ENCODE data around the gene MRPS2.

The MRPS2 gene

GRCh38 chr9:135480940-135481310, 19.6 kb upstream of the MRPS2 start:
- DNase-seq = no peak

- DNase-seq = no peak
Observed at GRCh38 chr9:135482015-135482754, 18.3 kb upstream of the MRPS2 start.

GRCh38 chr9:135484460-135485277, 15.8 kb upstream of the MRPS2 start:
- DNase-seq = no peak

GRCh38 chr9:135485385-135485784, 15.1 kb upstream of the MRPS2 start:
- DNase-seq = no peak

DNA sequence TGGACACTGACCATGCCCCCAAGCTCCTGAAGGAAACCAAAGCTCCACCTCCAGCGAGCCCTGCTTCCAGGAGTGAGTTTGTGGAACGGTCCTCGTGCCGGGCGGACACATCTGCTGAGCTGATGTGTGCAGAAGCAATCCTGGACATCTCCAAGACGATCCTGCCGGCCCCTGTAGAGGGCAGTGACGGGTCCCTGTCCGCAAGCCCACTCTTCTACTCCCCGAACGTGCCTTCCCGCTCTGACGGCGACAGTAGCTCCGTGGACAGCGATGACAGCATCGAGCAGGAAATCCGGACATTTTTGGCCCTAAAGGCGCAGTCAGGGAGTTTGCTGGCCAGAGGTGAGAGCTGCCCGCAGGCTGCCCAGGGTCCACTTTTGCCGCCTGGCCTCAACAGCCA, 14.7 kb upstream of the MRPS2 start:
- no peak for DNase-seq

GRCh38 chr9:135486267-135487065, 14.0 kb upstream of the MRPS2 start:
- no peak for DNase-seq

- DNase-seq = no peak
Observed at GRCh38 chr9:135487281-135488012, 13.0 kb upstream of the MRPS2 start.

- no peak for DNase-seq
Observed at GRCh38 chr9:135488013-135488330, 12.5 kb upstream of the MRPS2 start.

DNA sequence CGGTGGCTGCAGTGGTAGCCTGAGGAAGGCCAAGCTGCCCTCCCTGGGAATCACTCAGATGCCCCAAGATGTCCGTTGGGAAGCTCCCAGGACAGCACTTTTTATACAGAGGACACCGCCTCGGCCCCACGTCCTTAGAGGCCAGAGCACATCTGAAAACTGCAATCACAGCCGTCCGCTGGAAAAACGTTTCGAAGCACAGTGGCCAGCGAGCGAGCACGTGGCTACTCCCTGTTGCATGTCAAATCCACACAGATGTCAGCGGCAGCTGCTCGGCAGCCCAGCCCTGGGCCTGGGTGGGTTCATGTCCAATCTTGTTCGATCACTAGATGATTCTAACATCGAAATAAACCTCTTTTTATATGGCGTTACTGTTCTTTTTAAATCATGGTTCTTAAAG, 12.0 kb upstream of the MRPS2 start:
- DNase-seq = no peak

- DNase-seq = no peak
Observed at GRCh38 chr9:135489188-135489906, 11.1 kb upstream of the MRPS2 start.

GRCh38 chr9:135490166-135490870, 10.2 kb upstream of the MRPS2 start:
- no peak for DNase-seq

DNA sequence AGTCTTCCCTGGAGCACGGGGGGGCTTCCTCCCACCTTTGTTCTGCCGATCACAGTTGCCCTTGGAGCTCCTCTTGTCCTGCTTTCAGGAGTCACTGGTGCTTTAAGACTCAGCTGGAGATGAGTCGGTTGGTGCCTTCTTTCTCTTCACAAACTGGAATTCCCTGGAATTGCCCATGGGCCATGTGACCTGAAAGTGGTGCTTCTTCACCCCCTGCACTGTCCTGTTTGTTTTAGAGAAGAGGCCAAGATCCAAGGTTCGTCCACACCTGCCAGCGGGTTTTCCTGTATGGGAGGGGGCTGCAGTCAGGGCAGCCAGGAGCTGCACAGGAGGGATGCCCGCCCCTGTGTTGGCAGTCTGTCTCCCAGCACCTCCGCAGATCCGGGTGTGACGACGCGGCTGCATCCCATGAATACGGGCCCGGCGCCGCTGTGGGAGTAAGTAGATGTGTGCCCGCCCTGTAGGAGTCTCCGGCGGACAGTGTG, 9.5 kb upstream of the MRPS2 start:
- no peak for DNase-seq

DNA sequence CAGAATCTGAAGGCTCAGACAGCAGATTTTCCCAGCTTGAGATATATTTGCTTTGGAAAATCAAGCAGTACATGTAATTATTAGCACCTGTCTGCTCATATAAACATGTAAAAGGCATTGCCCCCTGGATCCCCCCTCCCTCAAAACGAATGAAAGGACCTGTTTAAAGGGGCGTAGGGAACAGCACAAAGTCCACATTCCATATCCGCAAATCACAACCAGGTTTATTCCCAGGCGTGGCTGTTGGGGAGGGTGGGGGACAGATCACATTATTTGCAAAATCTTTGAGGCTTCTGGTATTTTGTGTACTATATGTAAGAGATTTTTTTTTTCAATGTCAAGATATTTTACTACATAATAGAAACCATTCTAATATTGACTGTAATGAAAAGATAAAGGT, 8.7 kb upstream of the MRPS2 start:
- DNase-seq = no peak

DNA sequence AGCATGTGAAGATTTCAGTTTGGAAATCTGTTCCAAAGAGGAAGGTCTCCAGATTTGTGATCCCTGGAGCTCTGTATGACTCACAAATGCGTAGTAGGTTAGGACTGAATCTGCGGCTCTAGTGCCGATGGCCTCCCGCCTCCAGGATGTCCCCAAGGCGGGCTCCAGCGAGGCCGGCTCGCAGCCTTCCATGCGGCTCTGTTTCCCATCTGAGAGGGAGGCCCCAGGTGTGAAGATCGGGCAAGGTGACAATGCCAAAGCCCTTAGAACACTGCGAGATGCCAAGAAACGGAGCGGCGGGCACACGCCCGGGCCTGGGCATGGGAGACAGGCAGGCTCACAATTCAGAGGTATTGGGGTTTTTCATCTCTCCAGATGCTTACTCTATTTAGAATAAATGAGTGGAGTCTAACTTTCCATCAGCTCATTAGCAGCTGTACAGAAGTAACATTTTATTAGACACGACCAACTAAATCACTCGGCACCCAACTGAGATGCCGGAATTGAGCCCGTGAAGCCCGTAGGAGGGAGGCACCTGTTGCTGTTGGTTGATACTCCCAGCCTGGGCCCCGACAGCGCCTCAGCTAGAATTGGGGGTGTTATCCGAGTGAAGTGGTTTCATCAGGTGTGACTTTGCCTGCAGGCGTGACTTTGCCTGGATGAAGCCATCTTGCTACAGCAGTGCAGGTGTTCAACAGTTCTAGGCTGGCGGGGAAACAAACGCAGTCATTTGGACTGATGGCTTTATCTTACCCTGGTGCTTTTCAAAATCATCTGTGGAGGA, 7.4 kb upstream of the MRPS2 start:
- DNase-seq = no peak

GRCh38 chr9:135494791-135495559, 5.5 kb upstream of the MRPS2 start:
- no peak for DNase-seq

DNA sequence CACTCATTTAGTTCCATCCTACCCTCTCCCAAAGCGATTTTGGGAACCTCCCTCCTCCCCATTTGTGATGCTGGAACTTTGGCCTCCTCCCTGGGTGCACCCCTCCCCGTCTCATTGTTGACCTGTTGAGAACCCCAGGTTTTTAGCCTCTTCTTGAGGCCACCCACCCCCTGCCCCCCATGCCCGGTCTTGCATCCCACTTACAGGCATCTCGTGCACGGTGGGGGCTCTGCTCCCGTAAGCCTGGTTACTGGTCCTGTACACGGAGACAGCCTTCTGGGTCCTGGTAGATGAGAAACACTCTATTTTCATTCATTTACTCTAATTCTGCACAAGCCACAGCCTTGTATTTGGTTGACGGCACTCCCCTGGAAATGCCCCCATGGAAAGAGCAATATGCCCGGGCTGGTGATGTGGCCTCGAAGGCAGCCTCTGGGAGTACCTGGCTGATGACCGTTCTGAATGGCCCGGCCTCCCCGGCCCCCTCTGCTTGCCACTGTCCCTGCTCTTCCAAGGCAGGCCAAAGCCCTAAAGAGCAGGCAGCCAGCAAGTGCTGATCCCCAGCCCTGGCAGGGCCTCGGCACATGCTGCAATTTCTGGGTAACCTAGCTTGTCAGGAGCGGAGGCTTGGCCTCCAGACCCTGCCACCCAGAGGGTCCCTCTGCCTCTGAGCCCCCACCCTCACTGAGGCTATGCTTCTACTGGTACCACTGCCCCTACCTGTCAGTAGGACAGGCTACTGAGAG, 1.9 kb upstream of the MRPS2 start:
- no peak for DNase-seq

DNA sequence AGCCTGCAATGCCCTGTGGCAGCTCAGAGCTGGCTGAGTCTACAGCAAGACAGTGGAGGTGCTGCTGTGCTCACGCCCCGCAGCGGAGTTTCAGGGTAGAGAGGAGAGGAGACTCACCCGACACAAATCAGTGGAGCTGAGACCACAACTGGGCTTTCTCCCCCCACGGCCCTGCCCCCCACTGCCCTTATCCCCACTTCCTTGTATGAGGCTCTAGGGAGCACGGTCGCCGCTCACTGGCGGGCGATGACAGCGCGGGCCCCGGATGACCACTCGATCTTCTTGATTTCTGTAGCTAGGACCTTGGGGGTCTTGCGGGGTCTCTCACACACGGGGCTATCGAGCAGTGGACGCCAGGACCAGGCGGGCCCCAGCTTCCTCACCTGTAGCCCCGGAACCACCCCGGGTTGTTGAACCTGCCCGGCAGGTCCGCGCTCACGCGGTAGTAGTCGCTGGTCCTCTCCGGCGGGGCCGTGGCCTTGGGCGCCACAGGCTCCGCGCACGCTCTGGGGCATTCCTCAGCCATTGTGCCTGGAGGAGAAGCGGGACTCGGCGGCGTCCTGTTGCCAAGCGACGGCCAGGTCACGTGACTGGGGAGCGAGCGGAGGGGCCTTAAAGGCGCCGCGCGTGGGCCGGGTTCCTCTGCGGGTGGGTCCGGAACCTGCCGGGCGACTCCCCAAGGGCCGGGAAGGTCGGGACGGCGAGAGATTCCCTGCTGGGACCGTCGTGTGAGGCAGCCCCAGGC, 984 bp upstream of the MRPS2 start:
- DNase-seq = peak; percentile 91

- DNase-seq = peak; percentile 67
Observed at GRCh38 chr9:135500071-135500524, 384 bp upstream of the MRPS2 start.

All from OCI-M1 (cell line).